ENCODE measurements around the gene IL22RA1.

IL22RA1 gene

DNA sequence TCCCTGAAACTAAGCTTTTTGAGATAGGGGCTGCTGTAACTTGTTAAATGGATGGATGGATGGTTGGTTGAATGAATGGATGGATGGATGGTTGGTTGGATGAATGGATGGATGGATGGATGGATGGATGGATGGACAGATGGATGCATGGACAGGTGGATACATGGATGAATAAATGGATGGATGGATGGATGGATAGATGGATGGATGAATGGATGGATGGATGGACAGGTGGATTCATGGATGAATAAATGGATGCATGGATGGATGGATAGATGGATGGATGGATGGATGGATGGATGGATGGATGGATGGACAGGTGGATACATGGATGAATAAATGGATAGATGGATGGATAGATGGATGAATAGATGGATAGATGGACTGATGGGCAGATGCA lies 57.9 kb downstream of the IL22RA1 start:
- Mint-ChIP-seq H3K27me3 (peaks cover 38% of the 10 kb centered on the region), H3K27ac (no peak overlapping the region), H3K9me3 (no peaks in the 10 kb centered on the region), H3K4me3 (no peak overlapping the region), H3K36me3 (no peaks in the 10 kb centered on the region), H3K4me1 (no peaks in the 10 kb centered on the region)
- CTCF ChIA-PET, result interaction anchor here (1.3 to 1.5 kb wide), 2 partner anchors 14 to 65 kb away, joined by 4 read pairs; no protein-coding TSS in a partner anchor
- DNase-seq, result no peak

DNA sequence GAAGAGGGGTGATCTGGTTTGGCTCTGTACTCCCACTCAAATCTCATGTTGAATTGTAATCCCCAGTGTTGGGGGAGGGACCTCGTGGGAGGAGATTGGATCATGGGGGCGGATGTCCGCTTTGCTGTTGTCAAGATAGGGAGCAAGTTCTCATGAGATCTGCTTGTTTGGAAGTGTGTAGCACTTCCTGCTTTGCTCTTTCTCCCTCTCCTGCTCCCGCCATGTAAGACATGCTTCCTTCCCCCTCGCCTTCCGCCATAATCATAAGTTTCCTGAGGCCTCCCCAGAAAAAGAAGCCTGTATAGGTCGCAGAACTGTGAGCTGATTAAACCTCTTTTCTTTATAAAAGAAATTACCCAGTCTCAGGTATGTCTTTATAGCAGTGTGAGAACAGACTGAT lies 58.9 kb downstream of the IL22RA1 start:
- no peak overlapping the region for H3K4me3 Mint-ChIP-seq
- H3K36me3 Mint-ChIP-seq, result no peaks in the 10 kb centered on the region
- H3K27me3 Mint-ChIP-seq, result peaks cover 40% of the 10 kb centered on the region
- CTCF ChIA-PET, result interaction anchor here (1.3 to 1.7 kb wide), 2 partner anchors 13 to 66 kb away, joined by 4 to 6 read pairs; no protein-coding TSS in a partner anchor
- no peaks in the 10 kb centered on the region for H3K9me3 Mint-ChIP-seq
- H3K27ac Mint-ChIP-seq, result no peak overlapping the region
- DNase-seq, result no peak
- H3K4me1 Mint-ChIP-seq, result no peaks in the 10 kb centered on the region

DNA sequence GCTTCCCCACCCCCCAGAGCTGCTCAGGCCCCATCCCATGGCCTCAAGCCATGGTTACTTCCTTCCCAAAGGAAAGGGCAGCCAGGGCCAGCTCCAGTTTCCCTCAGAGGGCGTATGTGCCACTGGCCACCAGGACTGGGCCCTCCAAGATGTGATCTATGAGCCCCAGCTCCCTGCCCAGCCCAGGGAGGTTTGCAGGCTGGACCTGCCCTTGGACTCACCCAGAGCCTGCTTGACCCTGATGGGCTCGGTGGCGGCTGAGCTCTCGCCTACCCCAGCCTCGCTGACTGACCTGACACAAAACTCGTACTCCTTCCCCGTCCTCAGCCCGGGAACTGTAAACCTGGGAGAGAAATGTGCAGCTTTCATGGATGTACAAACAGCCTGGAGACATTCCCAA lies 60.6 kb downstream of the IL22RA1 start:
- no peak overlapping the region for H3K27ac Mint-ChIP-seq
- H3K36me3 Mint-ChIP-seq, result no peaks in the 10 kb centered on the region
- no peaks in the 10 kb centered on the region for H3K4me1 Mint-ChIP-seq
- no peaks in the 10 kb centered on the region for H3K9me3 Mint-ChIP-seq
- CTCF ChIA-PET, result interaction anchor here (1.7 kb wide), 1 partner anchor 11 kb away, joined by 6 read pairs; no protein-coding TSS in a partner anchor
- H3K27me3 Mint-ChIP-seq, result peaks cover 33% of the 10 kb centered on the region
- no peak overlapping the region for H3K4me3 Mint-ChIP-seq
- DNase-seq, result no peak

DNA sequence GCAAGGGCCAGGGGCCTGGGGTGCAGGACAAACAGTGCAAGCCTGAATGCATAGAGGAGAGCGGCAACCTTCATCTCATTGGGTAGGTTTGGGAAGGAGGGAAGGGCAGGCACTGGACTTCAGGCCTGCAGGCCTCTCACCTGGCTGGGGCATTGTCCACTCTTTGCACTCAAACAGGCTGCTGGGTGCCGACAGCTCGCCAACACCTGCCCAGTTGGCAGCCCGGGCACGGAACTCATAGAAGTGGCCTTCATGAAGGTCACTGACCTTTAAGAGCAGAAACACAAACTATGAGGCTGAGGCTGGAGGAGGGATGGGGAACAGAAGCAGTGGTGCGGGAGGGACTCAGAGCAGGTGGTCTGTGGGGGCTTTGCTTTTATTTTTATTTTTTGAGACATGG lies 61.8 kb downstream of the IL22RA1 start:
- Mint-ChIP-seq H3K27me3 (peaks cover 25% of the 10 kb centered on the region), H3K4me3 (no peak overlapping the region), H3K36me3 (no peaks in the 10 kb centered on the region), H3K4me1 (no peaks in the 10 kb centered on the region), H3K27ac (no peak overlapping the region), H3K9me3 (no peaks in the 10 kb centered on the region)
- no peak for DNase-seq
- CTCF ChIA-PET, result no interaction called here

DNA sequence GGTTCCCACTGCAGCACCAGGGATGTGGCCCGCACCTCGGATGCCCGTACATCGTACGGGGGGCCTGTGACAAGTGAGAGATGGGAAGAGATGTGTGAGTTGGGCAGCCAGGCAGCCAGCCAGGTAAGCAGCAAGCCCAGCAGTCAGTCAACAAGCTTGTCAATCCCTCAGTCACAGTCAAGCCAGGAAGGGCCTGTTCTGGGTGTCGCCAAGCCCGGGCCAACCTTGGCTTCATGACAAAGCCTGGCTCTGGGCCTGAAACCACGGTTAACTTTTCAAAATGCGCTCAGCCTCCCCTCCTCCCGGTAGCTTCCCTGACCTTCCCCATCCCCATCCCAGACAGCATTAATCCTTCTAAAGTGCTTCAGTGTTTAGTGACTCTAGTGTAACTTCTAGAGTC lies 62.8 kb downstream of the IL22RA1 start:
- Mint-ChIP-seq H3K9me3 (no peaks in the 10 kb centered on the region), H3K27ac (no peak overlapping the region), H3K4me3 (no peak overlapping the region), H3K4me1 (no peaks in the 10 kb centered on the region), H3K36me3 (no peaks in the 10 kb centered on the region), H3K27me3 (peaks cover 20% of the 10 kb centered on the region)
- CTCF ChIA-PET, result interaction anchor here (1.1 kb wide), 1 partner anchor 9 kb away, joined by 3 read pairs; no protein-coding TSS in a partner anchor
- DNase-seq, result no peak

DNA sequence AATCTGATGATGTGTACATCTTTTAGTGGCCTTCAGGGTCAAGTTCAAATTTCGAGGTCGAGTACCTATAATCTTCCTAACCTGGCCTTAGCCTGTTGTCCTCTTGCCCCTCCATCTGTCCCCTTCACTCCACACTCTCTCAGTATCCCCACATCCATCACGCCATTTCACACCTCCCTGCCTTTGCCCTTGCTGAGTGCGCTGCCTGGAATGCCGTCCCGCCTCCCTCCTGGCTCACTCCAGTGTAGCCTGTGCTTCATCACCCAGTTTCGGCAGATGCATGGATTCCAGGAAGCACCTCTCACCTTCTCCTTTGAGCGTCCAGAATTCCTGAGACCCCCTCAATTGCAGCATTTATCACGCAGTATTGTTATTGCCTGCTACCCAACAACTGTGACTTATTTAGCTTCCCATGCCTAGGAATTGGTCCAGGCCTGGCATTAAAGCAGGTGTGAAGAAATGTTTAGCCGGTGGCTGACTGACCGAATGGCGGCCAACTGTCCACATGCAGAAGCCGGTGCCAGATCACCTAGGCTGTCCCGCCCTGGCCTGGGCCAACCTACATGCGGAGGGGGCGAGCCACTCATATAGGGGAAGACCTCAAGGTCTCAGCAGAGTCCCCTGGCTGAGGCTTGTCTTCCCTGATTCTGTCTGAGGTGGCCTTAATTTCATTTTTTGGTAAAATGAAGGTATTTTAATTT lies 65.5 kb downstream of the IL22RA1 start:
- CTCF ChIA-PET, result no interaction called here
- Mint-ChIP-seq H3K9me3 (no peaks in the 10 kb centered on the region), H3K27me3 (peaks cover 9% of the 10 kb centered on the region), H3K36me3 (no peaks in the 10 kb centered on the region), H3K4me1 (no peaks in the 10 kb centered on the region), H3K4me3 (no peak overlapping the region), H3K27ac (no peak overlapping the region)
- no peak for DNase-seq

DNA sequence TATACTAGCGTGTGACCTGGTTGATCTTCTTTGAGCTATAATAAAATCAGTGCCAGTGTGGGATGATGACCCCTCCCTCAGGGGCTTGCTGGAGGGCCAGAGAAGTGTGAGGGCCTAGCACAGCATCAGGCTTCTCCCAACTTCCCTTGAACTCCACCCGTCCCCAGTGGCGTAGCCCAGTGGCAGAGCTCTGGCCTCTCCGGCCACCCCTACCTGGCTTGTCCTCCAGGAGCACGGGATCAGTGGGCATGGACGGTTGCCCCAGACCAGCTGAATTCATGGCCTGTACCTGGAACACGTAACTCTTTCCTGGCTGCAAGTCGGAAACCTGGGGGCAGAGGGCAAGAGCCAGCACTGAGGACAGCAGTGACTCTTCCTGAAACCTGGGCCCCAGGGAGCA lies 67.0 kb downstream of the IL22RA1 start:
- H3K36me3 Mint-ChIP-seq, result no peaks in the 10 kb centered on the region
- no peaks in the 10 kb centered on the region for H3K9me3 Mint-ChIP-seq
- CTCF ChIA-PET, result no interaction called here
- no peak overlapping the region for H3K4me3 Mint-ChIP-seq
- H3K27ac Mint-ChIP-seq, result no peak overlapping the region
- peaks cover 22% of the 10 kb centered on the region for H3K27me3 Mint-ChIP-seq
- DNase-seq, result no peak
- H3K4me1 Mint-ChIP-seq, result no peaks in the 10 kb centered on the region

DNA sequence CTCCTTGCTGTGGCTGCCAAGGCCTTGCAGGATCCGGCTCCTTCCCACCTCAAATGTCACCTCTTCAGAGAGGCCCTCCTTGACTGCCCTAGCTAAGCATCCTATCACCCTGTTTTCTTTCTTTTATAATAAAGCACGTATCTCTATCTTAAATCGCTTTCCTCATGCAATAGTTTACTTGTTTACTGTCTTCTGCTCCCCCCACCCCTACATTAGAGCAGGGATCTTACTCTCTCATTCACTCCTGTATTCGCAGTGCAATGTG lies 67.4 kb downstream of the IL22RA1 start:
- no peak overlapping the region for H3K27ac Mint-ChIP-seq
- H3K4me1 Mint-ChIP-seq, result no peaks in the 10 kb centered on the region
- DNase-seq, result no peak
- CTCF ChIA-PET, result no interaction called here
- H3K4me3 Mint-ChIP-seq, result no peak overlapping the region
- H3K27me3 Mint-ChIP-seq, result peaks cover 26% of the 10 kb centered on the region
- H3K9me3 Mint-ChIP-seq, result no peaks in the 10 kb centered on the region
- no peaks in the 10 kb centered on the region for H3K36me3 Mint-ChIP-seq

DNA sequence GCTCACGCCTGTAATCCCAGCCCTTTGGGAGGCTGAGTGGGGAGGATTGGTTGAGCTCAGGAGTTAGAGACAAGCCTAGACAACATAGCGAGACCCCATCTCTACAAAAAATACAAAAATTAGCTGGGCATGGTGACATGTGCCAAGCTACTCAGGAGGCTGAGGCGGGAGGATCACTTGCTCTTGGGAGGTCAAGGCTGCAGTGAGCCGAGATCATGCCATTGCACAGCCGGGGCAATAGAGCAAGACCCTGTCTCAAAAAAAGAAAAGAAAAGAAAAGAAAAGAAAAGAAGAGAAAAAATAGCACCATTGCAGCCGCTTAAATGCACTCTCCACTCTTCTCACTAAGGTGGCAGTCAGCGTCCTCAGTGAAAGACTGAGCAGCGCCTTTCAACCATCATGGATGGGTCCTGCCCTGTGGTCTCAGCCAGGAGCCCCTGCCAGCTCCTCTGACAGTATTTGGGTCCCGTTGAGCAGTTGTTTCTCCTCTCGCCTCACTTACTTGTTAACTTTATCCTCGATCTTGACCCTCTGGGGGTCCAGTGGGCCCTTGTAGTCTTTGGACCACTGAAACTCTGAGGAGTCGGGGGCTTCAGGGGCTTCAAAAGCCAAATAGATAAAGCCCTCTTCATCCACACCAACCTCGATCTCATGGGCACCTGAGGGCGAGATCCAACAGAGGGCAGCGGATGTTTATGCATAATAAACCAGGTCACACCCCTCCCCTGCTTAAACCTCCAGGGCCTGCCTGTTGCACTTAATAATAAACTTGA lies 67.9 kb downstream of the IL22RA1 start:
- Mint-ChIP-seq H3K27ac (no peak overlapping the region), H3K27me3 (peaks cover 23% of the 10 kb centered on the region), H3K36me3 (no peaks in the 10 kb centered on the region), H3K4me3 (no peak overlapping the region), H3K9me3 (no peaks in the 10 kb centered on the region), H3K4me1 (no peaks in the 10 kb centered on the region)
- CTCF ChIA-PET, result no interaction called here
- DNase-seq, result no peak

DNA sequence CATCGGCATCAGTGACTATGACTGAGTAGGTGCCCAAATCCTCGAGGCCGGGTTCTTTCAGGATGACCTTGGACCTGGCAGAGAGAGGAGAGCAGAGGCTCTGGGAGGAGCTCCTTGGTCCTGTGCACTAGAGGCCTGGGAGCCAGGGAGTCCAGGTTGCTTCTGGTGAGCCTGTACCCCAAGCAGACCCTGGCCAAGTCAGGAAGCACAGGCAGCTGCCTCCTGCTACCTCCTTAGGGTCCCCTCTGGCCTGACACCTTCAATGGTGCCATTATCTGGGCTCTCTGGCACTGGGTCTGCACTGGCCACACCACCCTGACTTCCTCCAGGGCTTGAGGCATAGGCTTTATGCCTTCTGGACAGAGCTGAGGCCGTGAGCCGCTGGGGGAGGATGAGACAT lies 68.7 kb downstream of the IL22RA1 start:
- Mint-ChIP-seq H3K9me3 (no peaks in the 10 kb centered on the region), H3K36me3 (no peaks in the 10 kb centered on the region), H3K27me3 (peaks cover 24% of the 10 kb centered on the region), H3K27ac (no peak overlapping the region), H3K4me3 (no peak overlapping the region), H3K4me1 (no peaks in the 10 kb centered on the region)
- DNase-seq, result no peak
- CTCF ChIA-PET, result no interaction called here

DNA sequence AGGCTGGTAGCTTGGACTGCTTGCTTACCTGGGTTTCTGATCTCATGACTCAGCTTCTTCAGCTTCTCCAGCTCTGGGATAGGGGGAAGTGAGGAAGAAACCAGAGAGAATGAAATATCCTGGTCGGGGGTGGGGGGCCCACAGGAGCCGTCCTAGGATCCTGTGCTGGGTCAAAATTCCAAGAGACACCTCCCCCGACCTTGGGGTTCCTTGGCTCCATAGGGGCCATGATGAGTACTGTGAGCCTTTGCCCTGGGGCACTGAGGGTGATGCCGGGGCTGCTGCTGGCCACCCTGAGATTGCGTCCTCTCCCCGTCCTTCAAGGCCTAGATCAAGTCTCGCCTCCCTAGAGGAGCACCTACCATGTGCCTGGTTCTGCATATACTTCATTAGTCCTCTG lies 71.0 kb downstream of the IL22RA1 start:
- Mint-ChIP-seq H3K36me3 (no peaks in the 10 kb centered on the region), H3K9me3 (no peaks in the 10 kb centered on the region), H3K4me1 (no peaks in the 10 kb centered on the region), H3K27ac (no peak overlapping the region), H3K4me3 (no peak overlapping the region), H3K27me3 (peaks cover 40% of the 10 kb centered on the region)
- no peak for DNase-seq
- CTCF ChIA-PET, result interaction anchor here (0.6 to 2.3 kb wide), 11 partner anchors 11 to 1669 kb away, joined by 3 to 15 read pairs (median 6); partner anchors contain the start of gene MYOM3

DNA sequence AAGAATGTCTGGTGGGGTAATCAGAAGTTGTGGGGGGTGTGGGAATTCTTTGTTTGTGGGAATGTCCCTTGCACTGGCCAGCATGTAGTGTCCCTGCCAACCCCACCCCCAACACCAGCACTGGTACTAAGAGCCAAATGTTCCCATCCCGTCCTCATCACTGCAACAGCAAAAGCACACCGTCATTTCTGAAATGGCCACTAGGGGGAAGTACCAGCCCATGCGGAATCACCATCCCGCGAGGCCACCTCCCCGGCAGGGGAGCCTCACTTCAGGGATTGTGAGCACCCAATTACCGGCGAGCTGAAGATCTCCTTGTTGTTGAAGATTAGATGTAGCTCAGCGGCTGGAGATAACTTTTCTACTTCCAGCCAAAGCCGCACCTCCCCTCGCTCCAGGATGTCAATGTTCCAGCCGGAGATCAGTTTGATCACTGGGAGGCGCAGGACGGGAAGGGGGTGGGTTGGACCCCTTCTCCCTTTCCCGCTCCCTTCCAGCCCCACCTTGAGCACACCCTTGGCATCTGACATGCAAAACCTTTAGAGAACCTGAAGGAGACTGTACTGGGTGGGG lies 72.0 kb downstream of the IL22RA1 start:
- Mint-ChIP-seq H3K27ac (no peak overlapping the region), H3K4me1 (no peaks in the 10 kb centered on the region), H3K9me3 (no peaks in the 10 kb centered on the region), H3K36me3 (no peaks in the 10 kb centered on the region), H3K27me3 (peaks cover 41% of the 10 kb centered on the region), H3K4me3 (no peak overlapping the region)
- peak; percentile 84 for DNase-seq
- CTCF ChIA-PET, result interaction anchor here (0.9 to 2.3 kb wide), 13 partner anchors 9 to 322 kb away, joined by 3 to 15 read pairs (median 5); partner anchors contain the start of gene MYOM3

DNA sequence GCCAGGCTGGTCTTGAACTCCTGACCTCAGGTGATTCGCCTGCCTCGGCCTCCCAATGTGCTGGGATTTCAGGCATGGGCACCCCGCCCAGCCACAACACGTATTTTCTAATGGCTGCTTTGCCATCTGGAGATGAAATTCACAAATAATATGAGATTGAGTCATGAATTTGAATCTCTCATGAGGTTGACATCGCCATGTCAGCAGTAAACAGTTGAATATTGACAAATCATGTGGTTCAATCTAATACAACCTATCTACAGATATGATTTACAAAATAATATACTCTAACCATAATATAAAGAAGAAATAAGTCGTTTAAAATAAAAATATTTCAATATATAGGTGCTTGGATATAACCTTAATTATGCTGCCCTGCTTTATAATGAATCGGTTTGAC lies 73.1 kb downstream of the IL22RA1 start:
- CTCF ChIA-PET, result interaction anchor here (2.2 kb wide), 1 partner anchor 42 kb away, joined by 15 read pairs; the partner anchor contains the start of gene MYOM3
- peaks cover 41% of the 10 kb centered on the region for H3K27me3 Mint-ChIP-seq
- H3K27ac Mint-ChIP-seq, result no peak overlapping the region
- DNase-seq, result no peak
- no peaks in the 10 kb centered on the region for H3K4me1 Mint-ChIP-seq
- H3K9me3 Mint-ChIP-seq, result no peaks in the 10 kb centered on the region
- no peaks in the 10 kb centered on the region for H3K36me3 Mint-ChIP-seq
- no peak overlapping the region for H3K4me3 Mint-ChIP-seq

Measured in activated naive CD4-positive, alpha-beta T cell treated with anti-CD3 and anti-CD28 coated beads, Interleukin-2, amount 10 ng/mL, durations not matched to agents 7 days and 5 days (primary cell).